NCI-H82 treated with DMSO at 0.1 percent for 48 hours (cell line): ENCODE measurements around the gene TIMM10B.

ENCODE experiments used
- DNase-seq: peaks from one replicate; lab custom pipeline; 2025; ENCODE audit not compliant: unreplicated experiment; lab: John Stamatoyannopoulos, UW

Gene TIMM10B

DNA sequence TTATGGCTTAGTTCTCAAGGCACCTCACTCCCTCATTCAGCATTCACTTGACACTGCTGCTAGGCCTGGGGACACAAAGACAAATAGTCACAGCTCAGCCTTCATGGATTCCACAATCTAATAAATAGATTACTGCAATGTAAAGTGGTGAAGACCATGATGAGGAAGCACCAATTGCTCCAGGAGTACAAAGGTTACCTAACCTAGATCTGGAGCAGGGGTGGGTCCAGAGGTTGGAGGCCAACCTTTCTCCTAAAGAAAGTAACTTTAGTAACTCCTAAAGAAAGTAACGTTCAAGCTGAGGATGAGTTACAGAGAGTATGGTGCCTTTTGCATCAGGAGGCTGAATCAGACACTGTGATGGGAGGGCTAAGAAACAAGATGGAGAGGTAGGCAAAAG lies 11.7 kb upstream of the TIMM10B start:
- DNase-seq, result no peak

DNA sequence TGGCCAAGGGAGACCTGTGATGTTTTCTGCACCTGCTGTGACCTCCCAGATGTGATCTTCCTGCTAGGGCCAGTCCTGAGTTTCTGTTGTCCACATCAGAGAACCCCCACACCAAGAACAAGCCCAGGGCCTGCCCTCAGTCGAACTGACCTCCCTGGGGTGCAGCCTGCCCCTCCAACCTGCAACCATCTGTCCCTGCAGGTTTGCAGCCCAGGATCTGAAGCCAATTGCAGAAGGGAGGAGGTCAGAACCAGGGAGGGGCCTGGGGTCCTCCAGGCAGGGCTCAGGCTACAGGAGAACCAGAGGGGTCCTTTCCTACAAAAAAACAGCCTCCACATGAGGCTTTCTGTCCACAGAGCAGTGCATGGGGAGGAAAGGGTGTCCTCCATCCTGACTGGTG lies 8.4 kb upstream of the TIMM10B start:
- DNase-seq, result no peak

DNA sequence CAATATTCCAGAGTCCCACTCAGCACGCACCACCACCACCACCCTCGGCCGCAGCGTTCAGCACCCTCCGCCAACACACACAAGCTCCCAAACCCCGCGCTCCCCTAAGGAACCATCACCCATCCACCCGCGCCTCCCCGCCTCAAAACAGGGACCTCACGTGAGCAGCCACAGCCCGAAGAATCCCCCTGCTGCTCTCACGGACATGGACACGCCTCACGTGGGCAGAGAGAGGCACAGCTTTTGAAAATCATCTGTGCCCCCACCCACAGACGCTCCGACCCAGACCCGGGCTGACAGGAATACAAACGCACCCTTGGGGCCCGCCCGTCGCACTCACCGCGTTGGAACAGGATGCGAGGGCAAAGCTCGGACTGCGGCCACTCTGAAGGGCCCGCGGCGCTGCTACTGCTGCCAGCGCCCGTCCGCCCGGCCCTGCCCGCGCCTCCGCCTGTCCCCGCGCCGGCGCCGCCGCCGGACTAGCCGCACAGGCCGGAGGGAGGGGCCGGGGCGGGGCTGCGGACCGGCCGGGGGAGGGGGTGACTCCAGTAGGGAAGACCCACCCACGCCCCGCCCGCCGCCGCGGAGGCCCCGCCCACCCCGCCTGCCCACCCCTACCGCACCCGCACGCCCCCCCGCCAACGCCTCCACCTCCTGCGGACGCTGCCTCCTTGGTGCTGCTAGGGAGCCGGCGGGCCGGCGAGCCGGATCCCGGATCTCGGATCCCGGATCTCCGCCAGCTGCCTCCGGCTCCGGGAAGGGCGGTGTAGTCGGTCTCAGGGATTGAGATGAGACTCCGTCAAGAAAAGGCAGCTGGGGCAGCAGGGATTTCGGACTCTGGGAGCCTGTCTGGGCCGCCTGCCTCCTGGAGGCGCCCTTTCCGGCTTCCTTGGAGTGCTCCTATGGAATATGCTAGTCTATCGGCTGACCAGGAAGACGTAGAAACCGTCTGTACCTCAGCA lies 7.6 kb upstream of the TIMM10B start, which contains the start of gene TRIM3:
TRIM3 (minus strand) TSS at position 491 of the 962 bp plus-strand sequence. CDS start 8,246 bp downstream, outside the sequence.
- DNase-seq, result peak; percentile 40

DNA sequence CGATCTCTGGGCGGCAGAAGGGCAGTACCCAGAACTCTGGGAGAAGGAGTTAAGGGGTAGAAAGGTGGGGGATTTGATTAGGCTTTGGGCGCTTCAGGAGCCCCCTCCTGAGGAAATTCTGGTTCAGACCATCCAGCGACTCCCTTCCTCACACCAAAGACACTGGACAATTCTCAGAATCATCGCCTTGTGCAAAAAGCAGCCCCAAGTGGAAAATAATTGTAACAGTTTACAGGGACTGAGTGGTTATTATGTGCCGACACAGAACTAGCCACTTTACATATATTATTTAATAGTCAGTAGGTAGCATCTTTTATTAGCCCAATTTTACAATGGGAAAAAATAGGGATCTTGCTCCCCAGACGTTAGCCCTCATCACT lies 6.9 kb upstream of the TIMM10B start:
- DNase-seq, result no peak

DNA sequence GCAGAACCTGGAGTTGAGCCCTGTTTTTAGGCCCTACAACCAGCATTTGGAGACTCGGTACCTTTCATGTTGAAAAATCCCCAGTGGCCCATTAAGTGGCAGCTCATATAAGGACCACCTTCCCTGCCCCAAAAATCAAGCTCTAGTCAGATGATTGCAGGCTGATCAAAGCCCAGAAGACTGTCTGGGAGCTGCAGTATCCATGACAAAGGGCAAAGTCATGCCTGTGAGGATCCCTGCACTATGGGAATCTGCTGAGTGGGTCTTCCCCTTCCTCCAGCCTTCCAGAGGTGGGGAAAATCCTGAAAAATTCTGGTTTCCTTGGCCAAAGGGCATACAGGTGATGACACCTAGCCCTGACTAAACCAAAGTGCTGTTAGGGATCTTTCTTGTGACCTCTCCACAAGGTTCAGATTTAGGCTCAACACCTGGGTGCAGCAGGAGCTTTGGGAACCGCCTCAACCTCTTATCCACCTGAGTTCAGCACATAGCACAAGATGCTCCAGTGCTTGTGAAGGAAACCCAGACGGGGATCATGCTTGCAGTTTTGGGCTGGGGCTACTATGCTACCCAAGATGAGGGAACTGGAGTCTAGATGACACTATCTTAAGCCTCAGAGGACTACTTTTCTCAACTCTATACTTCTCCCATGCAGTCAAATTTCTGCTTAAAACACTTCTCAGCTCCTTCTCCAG lies 6.3 kb upstream of the TIMM10B start:
- DNase-seq, result no peak

DNA sequence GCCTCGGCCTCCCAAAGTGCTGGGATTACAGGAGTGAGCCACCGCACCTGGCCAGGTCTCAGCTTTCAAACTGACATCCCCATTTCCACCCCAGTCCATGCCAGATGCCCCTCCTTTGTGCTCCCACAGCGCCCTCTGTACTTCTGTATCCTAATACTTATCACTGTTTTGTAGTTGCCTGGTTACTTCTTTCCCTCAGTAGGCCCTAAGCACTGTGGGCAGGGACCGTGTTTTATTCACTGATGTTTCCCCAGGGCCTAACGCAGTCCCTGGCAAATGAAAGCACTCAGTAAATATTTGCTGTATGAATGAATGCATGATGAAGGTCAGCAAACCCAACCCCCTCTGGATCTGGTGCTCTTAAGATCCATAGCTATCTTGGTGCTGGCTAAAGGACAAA lies 5.4 kb upstream of the TIMM10B start:
- no peak for DNase-seq

DNA sequence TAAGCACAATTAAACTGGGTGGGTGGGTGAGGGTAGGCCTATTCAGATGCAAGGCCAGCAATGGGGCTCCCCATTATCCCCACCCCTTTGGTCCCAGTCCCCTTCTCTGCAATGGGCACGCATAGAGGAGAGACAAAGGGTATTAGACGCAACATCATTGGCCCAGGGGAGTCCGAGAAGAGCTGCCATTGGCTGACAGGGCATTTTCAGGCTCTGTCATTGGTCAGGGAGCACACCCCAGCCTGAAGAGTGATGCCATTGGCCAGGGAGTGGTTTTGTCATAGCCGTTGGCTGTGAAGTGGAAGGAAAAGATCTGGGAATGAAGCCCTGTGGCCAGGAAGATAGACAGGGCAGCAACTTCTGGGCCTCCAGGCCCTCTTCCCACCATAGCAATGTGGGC lies 4.7 kb upstream of the TIMM10B start:
- DNase-seq, result no peak

DNA sequence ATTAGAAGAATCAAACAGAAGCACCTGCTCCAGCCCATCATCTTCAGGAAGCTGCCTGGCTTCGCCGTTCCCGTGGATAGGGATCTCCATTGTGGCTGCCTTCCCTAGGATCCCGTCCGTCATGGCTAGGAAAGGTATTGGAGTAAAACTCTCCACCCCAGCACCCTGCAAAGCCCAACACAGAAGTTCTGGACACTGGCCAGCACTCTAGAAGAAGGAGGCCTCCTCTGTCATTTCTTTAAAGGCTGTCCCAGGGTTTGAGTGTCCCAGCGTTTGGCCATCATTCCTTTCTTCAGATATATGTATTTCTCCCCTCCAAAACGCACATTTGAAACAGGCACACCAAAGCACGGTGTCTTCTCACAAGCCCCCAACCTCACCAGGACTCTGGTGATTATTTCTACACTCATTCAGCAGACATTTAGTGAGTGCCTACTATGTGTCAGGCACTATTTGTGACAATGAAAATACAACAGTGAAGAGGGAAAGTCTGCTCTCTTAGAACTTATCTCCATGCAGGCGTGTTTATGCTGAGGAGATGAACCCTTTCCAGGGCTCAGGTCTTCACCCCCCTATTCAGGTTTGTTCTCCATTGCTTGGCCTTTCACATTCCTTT lies 894 bp upstream of the TIMM10B start:
- DNase-seq, result no peak

DNA sequence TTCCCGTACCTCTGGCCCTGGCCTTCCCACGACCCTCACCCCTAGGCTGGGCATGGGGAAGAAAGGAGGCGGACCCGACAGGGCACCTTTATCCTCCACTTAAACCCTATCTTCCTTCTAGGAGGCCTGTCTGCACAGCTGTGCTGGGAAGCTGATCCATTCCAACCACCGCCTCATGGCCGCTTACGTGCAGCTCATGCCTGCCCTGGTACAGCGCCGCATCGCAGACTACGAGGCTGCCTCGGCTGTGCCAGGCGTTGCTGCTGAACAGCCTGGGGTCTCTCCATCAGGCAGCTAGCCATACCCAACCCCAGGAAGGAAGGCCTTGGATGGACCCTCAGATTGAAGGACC lies 599 bp downstream of the TIMM10B start:
- DNase-seq, result no peak

DNA sequence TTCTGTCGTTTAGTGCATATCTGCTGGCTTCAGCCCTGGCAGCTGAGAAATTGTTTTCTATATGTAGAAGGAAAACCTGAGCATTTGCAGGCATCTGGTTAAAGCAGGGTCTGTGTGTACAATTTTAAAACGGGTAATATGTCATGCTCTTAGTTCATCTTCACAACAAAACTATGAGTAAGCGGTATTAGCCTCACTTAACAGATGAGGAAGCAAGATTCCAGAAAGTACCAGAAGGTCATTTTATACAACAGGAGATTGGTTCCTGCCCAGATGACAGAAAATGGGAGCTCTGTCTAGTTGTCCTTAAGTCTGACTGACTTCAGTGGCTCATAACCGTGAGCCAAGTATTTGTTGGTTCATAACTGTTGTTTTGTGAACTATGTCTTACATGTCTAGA lies 1.1 kb downstream of the TIMM10B start:
- no peak for DNase-seq

DNA sequence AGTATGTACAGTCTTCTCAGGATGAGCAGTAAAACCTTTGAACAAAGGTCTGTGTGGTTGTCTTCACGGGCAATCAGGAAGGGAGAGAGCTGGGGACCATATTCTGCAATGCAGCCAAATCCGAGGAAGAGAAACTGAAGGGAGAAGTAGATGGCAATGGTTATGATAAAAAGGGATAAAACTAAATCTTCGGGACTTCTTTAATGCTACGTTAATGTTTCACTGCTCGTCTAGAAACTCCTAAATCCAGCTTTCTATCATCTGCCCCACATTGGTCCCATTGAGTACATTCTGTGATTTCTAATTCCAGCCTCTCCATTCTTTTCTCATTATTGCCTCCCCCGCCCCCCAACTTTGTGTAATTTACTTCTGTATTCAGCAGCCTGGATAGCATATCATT lies 1.7 kb downstream of the TIMM10B start:
- DNase-seq, result no peak

DNA sequence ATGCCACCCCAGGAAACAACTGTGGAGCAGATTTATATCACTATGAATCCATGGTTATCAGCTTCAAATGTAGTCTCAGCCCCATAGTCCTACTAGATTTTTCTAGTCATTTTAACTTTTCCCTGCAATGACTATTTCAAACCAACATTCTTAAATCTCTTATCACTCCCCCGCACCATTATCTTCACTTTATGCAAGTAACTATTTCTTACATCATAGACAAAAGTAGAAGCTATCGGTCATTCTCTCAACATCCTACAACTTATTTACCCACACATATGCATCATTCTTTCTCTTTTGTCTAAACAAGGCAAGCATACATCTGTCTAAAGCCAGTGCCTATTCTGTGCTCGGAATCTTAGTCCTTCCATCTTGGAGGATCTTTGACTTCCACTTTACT lies 4.4 kb downstream of the TIMM10B start:
- no peak for DNase-seq

DNA sequence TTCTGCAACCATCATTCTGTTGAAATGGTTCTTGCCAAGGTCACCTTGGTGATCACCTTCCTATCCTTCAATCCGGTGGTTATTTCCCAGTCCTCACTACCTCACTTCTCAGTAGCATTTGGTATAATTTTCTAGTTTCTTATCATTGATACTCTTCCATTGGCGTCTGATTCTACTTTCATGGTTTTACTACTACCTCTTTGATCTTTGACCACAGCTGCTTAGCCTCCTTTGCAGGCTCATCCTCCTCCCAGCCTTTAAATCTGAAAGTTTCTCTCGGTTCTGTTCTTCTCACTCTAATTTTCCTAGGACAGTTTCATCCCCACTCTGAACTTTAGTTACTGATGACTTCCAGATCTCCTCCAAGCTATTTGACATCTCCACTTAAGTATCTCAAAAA lies 5.0 kb downstream of the TIMM10B start:
- DNase-seq, result no peak

DNA sequence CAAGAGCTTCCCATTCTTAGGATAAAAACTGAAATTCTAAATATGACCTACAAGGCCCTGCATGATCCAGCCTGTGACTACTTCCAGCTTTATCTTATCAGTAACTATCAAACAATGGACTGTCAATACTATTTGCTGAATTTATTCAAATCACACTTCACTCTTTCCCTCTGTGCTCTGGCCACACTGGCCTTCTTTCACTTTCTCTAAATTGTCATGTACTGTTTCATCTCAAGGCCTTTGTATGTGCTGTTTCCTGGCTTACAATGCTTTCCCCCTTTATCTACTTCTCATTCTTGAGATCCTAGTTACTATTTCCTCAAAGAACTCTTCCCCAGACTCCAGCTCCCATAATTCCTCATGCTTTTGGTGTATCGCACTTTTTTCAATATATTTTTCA lies 5.6 kb downstream of the TIMM10B start:
- no peak for DNase-seq

DNA sequence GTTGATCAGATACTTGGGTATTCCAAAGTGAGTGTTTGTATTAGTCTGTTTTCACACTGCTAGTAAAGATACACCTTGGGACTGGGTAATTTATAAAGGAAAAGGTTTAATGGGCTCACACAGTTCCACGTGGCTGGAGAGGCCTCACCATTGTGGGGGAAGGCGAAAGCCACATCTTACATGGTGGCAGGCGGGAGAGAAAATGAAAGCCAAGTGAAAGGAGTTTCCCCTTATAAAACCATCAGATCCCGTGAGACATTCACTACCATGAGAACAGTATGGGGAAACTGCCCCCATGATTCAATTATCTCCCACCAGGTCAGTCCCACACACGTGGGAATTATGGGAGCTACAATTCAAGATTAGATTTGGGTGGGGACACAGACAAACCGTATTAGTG lies 7.0 kb downstream of the TIMM10B start:
- no peak for DNase-seq

DNA sequence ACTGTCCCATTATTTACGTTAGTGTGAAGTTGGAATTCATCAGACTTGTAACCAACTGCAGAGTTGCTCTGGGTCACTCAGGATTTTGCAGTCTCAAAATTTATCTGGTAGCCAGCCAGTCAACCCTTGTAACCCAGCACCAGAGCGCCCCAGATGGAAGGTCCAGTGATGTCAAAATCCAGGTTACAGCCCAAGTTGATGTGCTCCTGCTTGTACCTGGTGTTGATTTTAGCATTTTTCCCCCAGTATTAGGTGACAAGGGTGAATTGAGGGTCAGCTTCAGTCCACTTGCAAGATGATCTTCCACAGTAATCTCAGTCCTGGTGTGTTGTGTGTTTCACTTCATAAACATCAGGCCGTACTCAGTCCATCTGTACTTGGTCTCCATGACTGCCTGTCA lies 7.5 kb downstream of the TIMM10B start:
- no peak for DNase-seq

DNA sequence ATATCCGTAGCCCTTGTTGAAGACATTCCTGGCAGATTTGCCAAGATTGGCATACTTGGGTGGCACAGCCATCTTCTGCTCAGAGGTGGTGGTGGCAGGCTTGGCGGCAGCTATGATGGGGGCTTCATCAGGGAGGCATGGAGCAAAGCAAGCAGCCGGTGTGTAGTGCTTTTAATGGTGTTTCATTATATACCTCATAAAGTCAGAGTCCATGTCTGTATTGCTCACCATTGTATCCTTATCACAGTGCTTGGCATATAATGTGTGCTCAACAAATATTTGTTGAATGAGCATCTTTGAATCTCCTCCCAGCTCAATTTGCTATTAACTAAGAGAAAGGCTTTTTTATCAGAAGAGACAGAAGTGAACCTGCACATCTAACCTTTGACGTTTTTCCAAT lies 8.0 kb downstream of the TIMM10B start:
- no peak for DNase-seq

DNA sequence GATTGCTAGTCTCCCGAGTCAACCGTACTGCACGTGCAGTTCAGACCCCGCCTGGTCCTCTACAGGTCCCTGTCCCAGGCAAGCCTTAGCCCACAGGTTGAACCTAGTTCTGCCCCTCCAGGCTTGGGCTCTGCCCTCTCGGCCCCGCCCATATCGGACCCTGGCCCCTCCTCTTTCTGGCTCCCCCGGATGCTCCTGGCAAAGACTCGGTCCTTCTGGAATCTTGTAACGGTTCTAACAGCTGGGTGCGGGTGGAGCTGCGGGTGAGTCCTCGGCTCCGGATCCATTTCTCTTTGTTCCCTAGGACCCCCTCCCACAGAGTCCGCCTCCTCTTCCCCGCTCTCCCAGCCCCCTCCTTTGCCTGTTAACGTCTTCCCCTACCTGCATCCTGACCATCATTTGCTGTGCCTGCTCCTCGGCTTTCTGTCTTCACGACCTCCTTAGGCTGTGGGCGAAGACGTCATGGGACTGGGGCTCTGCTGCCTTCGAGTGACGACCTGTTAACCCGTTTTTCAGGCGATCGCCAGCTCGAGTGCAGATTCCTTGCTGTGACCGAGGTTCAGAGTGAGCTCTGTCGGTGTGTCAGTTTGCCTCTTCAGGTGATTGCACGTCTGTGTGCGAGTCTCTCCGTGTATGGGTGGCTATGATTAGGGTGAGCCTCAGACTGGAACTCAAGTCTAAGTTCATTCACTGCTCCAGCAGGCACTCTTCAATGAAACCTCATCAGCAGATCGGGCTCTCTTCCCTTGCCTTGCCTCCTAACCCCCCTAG lies 16.0 kb downstream of the TIMM10B start, which contains the start of gene DNHD1:
DNHD1 (plus strand) TSS at position 212 of the 771 bp plus-strand sequence. CDS start 936 bp downstream, outside the sequence.
- DNase-seq, result no peak

DNA sequence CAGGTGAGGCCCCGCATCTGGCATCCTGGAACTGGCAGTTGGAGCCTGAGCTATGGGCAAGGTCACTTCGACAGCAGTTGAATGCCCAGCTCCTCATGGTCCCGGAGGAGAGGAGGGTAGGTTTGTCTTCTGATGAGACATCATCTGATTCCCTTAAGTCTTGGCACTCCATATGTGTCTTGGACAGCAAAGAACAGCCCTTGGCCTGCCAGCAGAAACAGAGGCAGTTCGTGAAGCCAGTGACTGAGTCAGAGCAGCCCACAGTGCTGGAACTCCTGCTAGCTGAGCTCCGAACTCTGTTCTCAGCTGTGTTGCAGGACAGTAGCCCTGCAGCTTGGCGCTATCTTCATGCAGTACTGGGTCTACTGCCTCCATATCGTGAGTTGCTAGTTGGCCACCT lies 16.8 kb downstream of the TIMM10B start:
- DNase-seq, result no peak

DNA sequence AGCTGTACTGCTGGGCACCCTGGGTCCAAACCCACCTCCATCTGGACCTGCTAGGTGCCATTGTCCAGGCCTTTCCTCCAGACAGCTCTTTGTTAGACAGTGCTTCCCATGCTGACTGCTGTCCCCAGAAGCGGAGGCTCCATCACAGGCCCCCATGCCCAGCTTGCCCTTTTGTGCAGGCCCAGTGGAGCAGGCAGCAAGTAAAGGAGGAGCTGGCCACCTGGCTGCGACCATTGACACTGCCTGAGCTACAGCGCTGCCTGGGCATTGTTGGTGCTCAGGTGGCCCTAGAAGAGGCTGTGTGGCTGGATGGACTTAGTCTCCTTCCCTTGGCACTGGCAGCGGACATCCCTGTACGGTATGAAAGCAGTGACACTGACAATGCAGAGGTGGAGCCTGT lies 17.2 kb downstream of the TIMM10B start:
- DNase-seq, result no peak

DNA sequence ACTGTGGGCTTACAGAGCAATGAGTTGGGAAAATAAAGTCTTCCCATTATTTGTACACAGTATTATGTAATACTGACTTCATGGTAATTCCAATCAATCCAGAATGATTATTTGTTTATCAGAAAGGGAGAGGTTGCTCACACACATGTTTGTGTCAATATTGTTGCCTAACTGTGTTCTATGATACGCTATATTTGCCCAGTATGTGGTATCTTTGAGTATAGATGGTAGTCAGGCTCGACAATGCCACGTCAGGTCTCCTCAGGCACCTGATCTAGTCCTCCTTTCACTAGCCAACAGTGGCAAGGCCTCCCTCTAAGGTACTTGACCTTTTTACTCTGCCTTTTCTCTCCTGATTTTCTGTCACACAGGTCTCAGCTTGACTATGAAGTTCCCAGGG lies 21.1 kb downstream of the TIMM10B start:
- DNase-seq, result no peak
